DMS114 treated with DMSO at 0.1 percent for 48 hours (cell line): ENCODE data around the gene AXIN2.
"Not testable (repeated sequence)": the region's sequence is repeated elsewhere in the genome, so short reads cannot be mapped to it uniquely, and the experiment has no call there.

Experiments used
- DNase-seq: peaks from one replicate; lab custom pipeline; 2025; ENCODE audit not compliant: unreplicated experiment; lab: John Stamatoyannopoulos, UW

Gene AXIN2

GRCh38 chr17:65523411-65523810, 38.0 kb downstream of the AXIN2 start:
- no peak for DNase-seq

DNA sequence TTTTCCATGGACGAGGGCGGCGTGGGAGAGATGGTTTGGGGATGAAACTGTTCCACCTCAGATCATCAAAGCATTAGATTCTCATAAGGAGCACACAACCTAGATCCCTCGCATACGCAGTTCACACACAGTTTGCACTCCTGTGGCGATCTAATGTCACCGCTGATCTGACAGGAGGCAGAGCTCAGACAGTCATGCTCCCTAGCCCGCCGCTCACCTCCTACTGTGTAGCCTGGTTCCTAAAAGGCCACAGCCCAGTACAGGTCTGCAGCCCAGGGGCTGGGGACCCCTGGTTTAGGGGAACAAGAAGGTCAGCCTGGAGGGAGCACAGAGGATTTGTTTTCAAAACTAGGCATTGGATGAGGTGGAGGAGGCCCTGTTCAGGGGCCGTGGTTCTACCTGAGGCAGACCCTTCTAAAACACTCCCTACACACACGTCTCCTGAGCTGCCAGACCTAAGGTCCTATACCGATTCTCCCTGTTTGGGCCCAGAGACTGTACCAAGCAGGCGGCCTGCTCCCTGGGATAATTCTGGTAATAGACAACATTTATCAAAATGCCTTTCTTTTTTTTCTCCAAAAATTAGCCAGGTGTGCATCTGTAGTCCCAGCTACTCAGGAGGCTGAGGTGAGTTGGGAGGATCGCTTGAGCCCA, 38.6 kb downstream of the AXIN2 start:
- DNase-seq: no peak

GRCh38 chr17:65519462-65519861, 42.0 kb downstream of the AXIN2 start:
- no peak for DNase-seq

GRCh38 chr17:65518256-65518655, 43.2 kb downstream of the AXIN2 start:
- no peak for DNase-seq

DNA sequence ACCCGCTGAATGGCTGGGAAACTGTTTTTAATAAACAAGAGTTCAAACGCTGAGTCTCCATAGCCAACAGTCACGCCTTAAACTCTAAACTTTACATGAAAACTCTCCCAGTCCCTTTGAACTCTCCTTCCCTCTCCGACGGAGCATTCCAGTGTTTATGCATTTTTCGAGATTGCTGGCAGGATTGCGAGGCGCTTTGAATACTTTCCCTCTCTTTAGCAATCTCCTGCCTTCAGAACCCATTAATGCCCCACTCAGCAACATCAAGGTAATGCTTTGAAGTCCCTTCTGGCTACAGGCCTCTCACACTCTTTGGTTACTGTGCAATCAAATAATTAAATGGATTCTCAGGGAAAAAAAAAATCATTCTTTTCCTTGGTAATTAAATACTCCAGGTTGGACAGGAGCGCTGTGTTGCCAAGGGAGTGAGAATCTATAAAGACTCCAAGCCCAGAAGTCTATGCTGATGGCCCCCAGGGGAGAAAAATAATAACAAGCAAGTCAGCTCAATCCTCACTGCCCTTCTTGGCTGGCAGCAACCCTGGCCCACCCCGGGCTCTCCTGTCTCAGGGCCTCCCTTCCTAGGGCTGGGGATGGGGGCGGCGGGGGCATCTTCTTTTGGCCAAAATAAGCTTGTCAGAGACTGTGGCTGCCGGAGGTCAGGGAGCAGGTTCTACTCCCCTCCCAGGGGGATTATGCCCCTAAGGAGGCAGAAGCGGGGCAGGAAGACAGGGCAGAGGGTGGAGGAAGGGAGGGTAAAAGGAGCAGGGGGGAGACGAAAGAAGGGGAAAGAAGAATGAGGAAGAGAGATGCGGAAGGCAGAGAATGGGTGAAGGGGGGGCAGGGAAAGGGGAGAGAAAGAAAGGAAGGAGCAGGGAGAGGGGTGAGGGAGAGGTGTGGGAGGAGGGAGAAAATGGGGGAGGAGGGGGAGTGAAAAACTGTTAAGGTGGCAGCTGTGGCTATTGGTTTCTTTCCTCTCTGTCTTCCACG, 45.2 kb downstream of the AXIN2 start:
- no peak for DNase-seq

DNA sequence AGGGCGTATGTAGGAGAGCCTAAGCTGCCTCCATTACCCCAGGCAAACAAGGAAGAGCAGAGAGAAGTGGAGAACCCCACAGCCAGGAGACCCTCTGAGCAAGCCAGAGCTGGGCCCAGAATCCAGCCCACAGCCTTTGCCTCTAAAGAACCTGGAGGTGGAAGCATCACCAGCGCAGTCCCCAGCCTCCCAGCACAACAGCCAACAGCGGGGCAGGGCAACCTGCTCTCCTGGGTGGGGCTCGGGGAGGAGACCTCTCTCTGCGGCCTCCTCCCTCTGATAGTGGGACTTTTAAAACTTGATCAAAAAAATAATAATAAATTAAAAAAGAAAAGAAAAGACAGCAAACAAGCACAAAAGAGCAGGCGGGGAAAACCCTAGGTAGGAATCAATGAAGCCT, 45.9 kb downstream of the AXIN2 start:
- DNase-seq: no peak

DNA sequence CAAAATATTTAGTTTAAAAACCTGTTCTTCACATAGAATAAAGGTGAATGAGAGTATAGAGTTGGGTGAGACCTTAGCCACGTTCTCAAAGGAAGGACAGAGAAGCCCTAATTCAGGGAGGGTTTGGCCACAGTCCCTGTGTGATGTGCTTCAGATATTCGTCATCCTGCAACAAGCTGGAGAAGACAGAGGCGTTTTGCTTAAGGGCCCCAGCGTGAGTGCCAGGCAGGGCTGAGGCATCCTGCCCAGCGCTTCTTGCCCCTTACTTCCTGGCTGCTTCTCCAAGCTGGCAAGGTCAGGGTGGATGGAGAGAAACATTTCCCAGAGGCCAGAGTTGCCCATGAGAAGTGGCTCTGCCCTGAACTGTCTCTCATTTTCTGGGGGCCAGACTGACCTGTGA, 46.9 kb downstream of the AXIN2 start:
- no peak for DNase-seq

DNA sequence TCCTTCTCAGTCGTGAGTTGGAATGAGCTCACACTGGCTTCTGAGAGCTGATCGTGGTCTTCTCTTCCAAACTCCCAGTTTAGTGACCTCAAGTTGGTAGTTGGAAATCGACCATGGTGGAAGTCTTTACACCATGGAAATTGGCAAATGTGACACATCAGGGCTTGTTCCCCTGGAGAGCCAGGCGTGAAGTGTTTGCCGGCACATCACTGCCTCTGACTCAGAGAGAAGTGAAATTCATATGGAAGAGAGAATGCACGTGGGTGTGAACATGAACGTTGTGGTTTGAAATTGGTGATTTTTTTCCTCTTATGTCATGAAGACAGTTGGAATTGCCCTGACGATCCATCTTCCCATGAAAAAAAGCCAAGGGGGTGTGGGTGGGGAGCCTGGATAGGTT, 47.4 kb downstream of the AXIN2 start:
- DNase-seq: no peak

DNA sequence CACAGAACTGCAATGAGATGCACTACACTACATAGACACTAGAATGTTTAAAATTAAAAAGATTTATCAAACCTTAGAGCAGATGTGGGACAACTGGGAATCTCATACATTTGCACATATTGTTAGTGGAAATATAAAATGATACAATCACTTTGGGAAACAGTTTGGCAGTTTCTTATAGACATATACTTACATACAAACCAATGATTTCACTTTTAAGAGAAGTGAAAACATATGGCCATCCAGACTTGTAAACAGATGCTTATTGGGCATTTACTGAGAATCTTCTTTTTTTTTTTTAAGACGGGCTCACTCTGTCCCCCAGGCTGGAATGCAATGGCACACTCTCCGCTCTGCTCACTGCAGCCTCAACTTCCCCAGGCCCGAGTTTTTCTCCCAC, 50.1 kb downstream of the AXIN2 start:
- DNase-seq: no peak

DNA sequence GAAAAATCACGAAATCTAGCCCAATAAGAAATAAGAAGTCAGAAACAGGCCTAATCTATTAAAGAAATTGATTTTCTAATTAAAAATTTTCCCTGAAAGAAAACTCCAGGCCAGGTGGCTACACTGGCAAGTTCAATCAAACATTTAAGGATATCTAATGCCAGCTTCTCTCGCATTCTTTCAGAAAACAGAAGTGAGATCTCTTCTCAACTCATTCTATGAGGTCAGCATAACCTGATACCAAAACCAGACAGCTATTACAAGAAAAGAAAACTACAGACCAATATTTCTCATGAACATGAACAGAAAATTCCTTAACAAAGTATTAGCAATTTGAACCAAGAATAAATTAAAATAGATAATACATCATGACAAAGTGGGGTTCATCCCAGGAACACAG, 52.4 kb downstream of the AXIN2 start:
- DNase-seq: no peak

DNA sequence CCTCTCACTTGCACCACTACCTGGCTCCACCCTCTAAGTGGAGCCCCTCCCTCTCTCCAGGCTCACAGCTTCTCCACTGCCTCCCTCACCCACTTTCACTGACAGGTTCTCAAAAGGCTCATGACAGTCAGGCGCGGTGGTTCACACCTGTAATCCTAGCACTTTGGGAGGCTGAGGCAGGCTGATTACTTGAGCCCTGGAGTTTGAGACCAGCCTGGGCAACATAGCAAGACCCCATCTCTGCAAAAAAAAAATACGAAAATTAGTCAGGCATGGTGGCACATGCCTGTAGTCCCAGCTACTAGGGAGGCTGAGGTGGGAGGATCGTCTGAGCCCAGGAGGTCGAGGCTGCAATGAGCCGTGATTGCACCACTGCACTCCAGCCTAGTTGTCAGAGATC, 56.8 kb downstream of the AXIN2 start:
- not testable (repeated sequence) for DNase-seq

DNA sequence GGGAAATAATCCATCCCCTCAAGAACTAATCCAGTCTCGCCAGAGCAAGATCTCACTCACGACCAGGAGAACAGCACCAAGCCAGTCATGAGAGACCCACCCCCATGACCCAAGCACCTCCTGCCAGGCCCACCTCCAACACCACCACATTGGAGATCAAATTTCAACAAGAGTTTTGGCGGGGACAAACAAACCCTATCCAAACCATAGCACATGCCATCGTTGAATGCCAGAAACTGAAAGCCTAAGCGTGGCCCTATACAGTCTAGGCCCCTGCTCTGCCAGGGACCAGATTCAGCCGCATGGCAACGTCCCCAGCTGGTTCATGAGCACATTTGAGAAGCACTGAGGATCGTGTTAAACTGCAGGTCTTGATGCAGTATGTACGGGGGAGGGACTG, 57.3 kb downstream of the AXIN2 start:
- no peak for DNase-seq

- DNase-seq: no peak
Measured at GRCh38 chr17:65503557-65503956, 57.9 kb downstream of the AXIN2 start.

DNA sequence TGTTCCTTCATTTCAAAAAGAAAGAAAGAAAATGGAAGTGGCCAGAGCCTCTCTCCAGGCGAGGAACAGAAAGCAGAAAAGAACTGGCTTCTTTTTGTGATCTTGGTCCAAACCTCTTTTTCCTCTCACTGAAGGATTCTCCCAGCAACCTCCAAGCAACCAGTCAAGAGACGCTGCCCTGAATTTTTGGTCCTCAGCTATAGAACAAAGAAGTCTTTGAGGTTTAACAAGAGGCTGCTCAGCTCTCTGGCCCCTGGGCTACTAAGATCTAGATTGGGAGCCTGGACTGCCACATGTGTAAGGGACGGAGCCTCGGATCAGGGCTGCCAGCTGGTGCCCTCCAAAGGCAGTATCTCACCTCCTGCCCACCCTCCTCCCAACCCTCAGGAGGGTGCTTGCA, 62.6 kb downstream of the AXIN2 start:
- DNase-seq: no peak

DNA sequence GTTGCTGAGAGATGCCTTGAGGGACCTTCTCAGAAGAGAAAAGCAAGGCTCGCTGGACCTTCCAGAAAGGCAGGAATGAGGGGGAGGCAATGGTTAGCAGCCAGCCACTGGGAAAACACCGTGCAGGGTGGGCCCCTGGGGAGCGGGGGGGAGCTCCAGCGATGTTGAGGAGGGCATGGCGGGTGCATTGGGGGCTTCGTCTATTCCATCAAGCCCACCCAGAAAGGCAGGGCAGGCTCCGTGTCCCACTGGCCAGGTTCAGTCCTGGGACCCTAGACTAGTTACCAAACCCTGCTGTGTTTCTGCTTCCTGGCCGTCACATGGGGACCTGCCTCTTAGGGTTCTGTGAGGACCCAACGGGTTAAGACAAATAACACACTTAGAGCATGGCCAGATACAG, 64.6 kb downstream of the AXIN2 start:
- no peak for DNase-seq

GRCh38 chr17:65495122-65496055, 66.1 kb downstream of the AXIN2 start:
- no peak for DNase-seq

DNA sequence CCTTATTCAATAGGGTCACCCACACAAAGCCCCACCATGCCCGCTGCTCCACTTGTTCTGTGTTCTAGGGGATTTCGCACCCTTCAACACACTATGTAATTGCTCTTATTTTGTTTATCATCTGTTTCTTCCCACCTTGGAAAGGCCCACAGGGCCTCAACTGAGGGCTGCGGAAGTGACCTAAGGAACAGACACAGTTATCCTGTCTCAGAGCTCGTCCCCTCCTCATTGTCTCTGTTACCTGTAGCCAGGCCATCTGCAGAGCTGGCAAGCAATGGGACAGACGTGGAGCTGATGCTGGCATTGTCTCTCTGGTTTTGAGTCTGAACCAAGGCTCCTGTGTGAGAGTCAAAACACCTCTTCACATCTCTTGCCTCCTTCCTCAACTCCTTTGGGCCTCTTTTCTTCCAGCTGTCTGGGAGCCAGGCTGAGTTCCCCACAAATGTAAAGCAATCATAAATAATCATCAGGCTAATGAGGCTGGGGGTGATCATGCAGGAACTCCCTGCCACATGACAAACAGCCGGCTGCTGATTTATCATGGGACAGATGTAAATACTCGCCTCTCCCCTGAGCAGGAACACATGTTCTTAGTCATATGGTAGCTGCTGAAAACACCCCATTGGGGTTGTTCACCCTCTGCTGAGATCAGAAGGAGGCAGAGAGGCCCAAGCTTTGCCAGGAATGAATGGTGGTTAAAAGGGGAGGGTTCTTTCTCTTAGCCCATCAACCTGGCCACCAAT, 71.9 kb downstream of the AXIN2 start:
- DNase-seq: no peak

GRCh38 chr17:65488665-65489064, 72.8 kb downstream of the AXIN2 start:
- DNase-seq: no peak

- DNase-seq: no peak
Measured at GRCh38 chr17:65487990-65488389, 73.5 kb downstream of the AXIN2 start.

- no peak for DNase-seq
Measured at GRCh38 chr17:65487161-65487560, 74.3 kb downstream of the AXIN2 start.
